Endothelial cell of umbilical vein (primary cell): ENCODE results near the gene CTIF. TPM values are rescaled to one million over a fixed set of nuclear protein-coding genes. Genes with fewer than 3 reads are reported as not detected.

Experiments used
- BruUV-seq: library from RNA; stranded (reverse); fragments of 400-500 nt; replicated peaks from 2 replicates; lab custom pipeline; 2021; lab: Mats Ljungman, UMichigan
- CTCF ChIA-PET: fragments of 300-600, 350-600 bp; sonication (Branson Sonifier 250); formaldehyde crosslinking; loops from one replicate; lab custom pipeline; 2021; ENCODE audit warnings: antibody characterized with exemption, inconsistent platforms; lab: Charles Lee
- POLR2A ChIA-PET: fragments of 300-600, 350-600 bp; sonication (Branson Sonifier 250); formaldehyde crosslinking; loops from one replicate; lab custom pipeline; 2021; ENCODE audit warnings: antibody characterized with exemption, inconsistent platforms; lab: Charles Lee
- DNase-seq: peaks from one replicate; pipeline ENCODE4 v3.0.0-alpha.2; 2011; ENCODE audit warnings: low read depth, low spot score
- FAIRE-seq: peaks from 2 replicates; lab custom pipeline; 2011; peaks lifted over from hg19 to GRCh38; lab: Jason Lieb, UNC
- H2AFZ ChIP-seq: 2 replicates; pipeline ENCODE4 v1.6.0; 2012; ENCODE audit warnings: low read depth, low read length, control low read depth, inconsistent platforms
- H3K27ac ChIP-seq: 2 replicates; pipeline ENCODE4 v1.5.1; 2011; ENCODE audit warnings: low read depth, mild to moderate bottlenecking, control low read depth, low read length, moderate library complexity; ENCODE audit not compliant: insufficient read depth
- H3K27me3 ChIP-seq, 2 experiments: 2 replicates each; pipeline versions ENCODE4 v1.6.0 to v1.6.1; 2011; ENCODE audit warnings: low read length in 2 of 2, mixed read lengths in 1 of 2; ENCODE audit not compliant: control insufficient read depth in 2 of 2, insufficient read depth in 2 of 2
- H3K36me3 ChIP-seq, 2 experiments: 2 replicates in 1 of 2; 3 replicates in 1 of 2; pipeline ENCODE4 v1.5.1; 2011; ENCODE audit warnings: low read length in 2 of 2, mild to moderate bottlenecking in 1 of 2, moderate library complexity in 1 of 2; ENCODE audit not compliant: control insufficient read depth in 2 of 2, insufficient read depth in 2 of 2; ENCODE audit errors: extremely low read depth in 1 of 2
- H3K4me1 ChIP-seq: 3 replicates; pipeline ENCODE4 v1.5.1; 2011; ENCODE audit warnings: mild to moderate bottlenecking, low read length; ENCODE audit not compliant: control insufficient read depth, insufficient read depth; ENCODE audit errors: extremely low read depth
- H3K4me2 ChIP-seq: 2 replicates; pipeline ENCODE4 v1.6.1; 2011; ENCODE audit warnings: low read length, control low read depth, mixed read lengths; ENCODE audit not compliant: insufficient read depth
- H3K4me3 ChIP-seq, 3 experiments: fragments of 200-600 bp in 1 of 3; sonication (generic), shearing (Covaris generic) in 1 of 3; replicated peaks in 1 of 3; 2 replicates each; pipeline ENCODE4 v1.5.1; 2011 to 2016; ENCODE audit warnings: control low read depth in 3 of 3, low read length in 3 of 3, mild to moderate bottlenecking in 2 of 3, inconsistent platforms in 1 of 3, low read depth in 1 of 3, moderate library complexity in 1 of 3; ENCODE audit not compliant: insufficient read depth in 1 of 3
- H3K79me2 ChIP-seq: 2 replicates; pipeline ENCODE4 v1.6.0; 2012; ENCODE audit warnings: low read length, inconsistent platforms; ENCODE audit not compliant: control insufficient read depth, insufficient read depth
- H3K9ac ChIP-seq: replicated peaks from 2 replicates; pipeline ENCODE3; 2011; ENCODE audit warnings: low read length, control low read depth; ENCODE audit not compliant: insufficient read depth; ENCODE audit errors: extremely low read depth
- H3K9me1 ChIP-seq: replicated peaks from 3 replicates; pipeline ENCODE4 v1.6.0; 2011; ENCODE audit warnings: mild to moderate bottlenecking, low read length; ENCODE audit not compliant: control insufficient read depth, insufficient read depth; ENCODE audit errors: extremely low read depth
- H3K9me3 ChIP-seq: replicated peaks from 2 replicates; pipeline ENCODE4 v1.5.1; 2012; ENCODE audit warnings: low read length, inconsistent platforms; ENCODE audit not compliant: control insufficient read depth, insufficient read depth
- H4K20me1 ChIP-seq: replicated peaks from 2 replicates; pipeline ENCODE3; 2011; ENCODE audit warnings: mild to moderate bottlenecking, low read length; ENCODE audit not compliant: control insufficient read depth, insufficient read depth; ENCODE audit errors: extremely low read depth
- EZH2 ChIP-seq: IDR thresholded peaks from 2 replicates; pipeline ENCODE4 v1.6.1; 2012; ENCODE audit warnings: borderline replicate concordance, low read depth, mild to moderate bottlenecking, moderate library complexity, low read length, inconsistent platforms; ENCODE audit not compliant: severe bottlenecking
- GATA2 ChIP-seq: IDR thresholded peaks from 2 replicates; pipeline ENCODE4 v1.7.0; 2011; ENCODE audit warnings: low read depth, mild to moderate bottlenecking, moderate library complexity, mixed read lengths, low read length; ENCODE audit not compliant: insufficient read length, insufficient read depth
- MYC ChIP-seq: IDR thresholded peaks from one replicate; pipeline ENCODE4 v1.6.1; 2011; ENCODE audit warnings: mild to moderate bottlenecking, low read depth, low read length
- POLR2AphosphoS5 ChIP-seq: IDR thresholded peaks from 2 replicates; pipeline ENCODE4 v1.6.1; 2012; ENCODE audit warnings: low read depth, mild to moderate bottlenecking, control low read depth, low read length, moderate library complexity; ENCODE audit not compliant: insufficient read depth
- dilution Hi-C: fragments of 300-500 bp; cut with MboI; formaldehyde crosslinking; loops from one replicate; pipeline ENCODE4 v1.15.0; 2019; ENCODE audit warnings: low sequenced_read_pairs; ENCODE audit not compliant: extremely low pct_ligation_motif_present
- intact Hi-C: fragments of 100-400 bp; cut with micrococcal nuclease; formaldehyde crosslinking; loops from one replicate; pipeline ENCODE4 v1.10.0; 2022
- polyA plus RNA-seq, 4 experiments: library from polyadenylated mRNA; depleted of rRNA in 3 of 4; stranded (reverse) in 3 of 4; unstranded in 1 of 4; fragments of >200 nt; gene quantifications; 2 replicates each; pipeline versions ENCODE4 v1.2.1 to v1.2.3, GENCODE V29; 2011 to 2012; ENCODE audit warnings: missing spikeins in 1 of 4
- total RNA-seq: library from RNA; stranded (reverse); gene quantifications from 2 replicates; pipeline ENCODE4 v1.2.3, GENCODE V29; 2021
- TF ChIP-seq, protein P1 (sequence below), 2 donors: IDR thresholded peaks; 1 replicate in 1 of 2; 2 replicates in 1 of 2; pipeline ENCODE4 v1.5.1; 2011; ENCODE audit warnings: low read length in 2 of 2, mild to moderate bottlenecking in 2 of 2, moderate library complexity in 2 of 2, control low read depth in 1 of 2, inconsistent platforms in 1 of 2, low read depth in 1 of 2; ENCODE audit not compliant: insufficient read depth in 1 of 2; ENCODE audit errors: extremely low read depth in 1 of 2

CTIF gene
- total and polyA plus RNA-seq, 2 donors (not counting 3 experiments of a cell fraction or from before 2014, with no cell fraction given), result 20.9 to 57.7 TPM

DNA sequence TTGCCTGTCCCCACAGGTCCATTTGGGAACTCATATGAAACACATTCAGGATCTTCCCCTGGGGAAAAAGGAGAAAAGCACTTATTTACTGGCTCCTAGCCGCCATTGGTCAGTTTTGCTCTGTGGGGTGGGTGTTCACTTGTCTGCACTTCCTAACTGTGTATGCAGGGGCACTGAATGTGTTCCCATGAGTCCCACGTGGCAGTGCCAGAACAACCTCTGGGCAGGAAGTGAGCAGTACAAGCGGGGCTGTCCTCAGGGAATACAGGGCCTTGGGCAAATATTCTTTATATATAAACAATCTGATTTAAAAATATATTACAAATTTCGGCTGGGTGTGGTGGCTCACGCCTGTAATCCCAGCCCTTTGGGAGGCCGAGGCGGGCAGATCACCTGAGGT, 21.8 kb upstream of the CTIF start:
- no peaks in the 10 kb centered on the region for H3K36me3 ChIP-seq
- ChIA-PET CTCF (interaction anchor here (1.2 kb wide), 1 partner anchor 11 kb away, joined by 3 read pairs; no protein-coding TSS in a partner anchor), POLR2A (no interaction called here)
- no peaks in the 10 kb centered on the region for H3K79me2 ChIP-seq
- H3K9me1 ChIP-seq, result peaks cover 2% of the 10 kb centered on the region
- intact Hi-C loops, result no loop called here
- peaks cover 3% of the 10 kb centered on the region in 2 experiments for H3K27me3 ChIP-seq
- H3K4me3 ChIP-seq, result no peak overlapping the region
- peaks cover 5% of the 10 kb centered on the region for H3K4me1 ChIP-seq
- dilution Hi-C loops, result no loop called here
- H3K27ac ChIP-seq, result no peak overlapping the region
- TF ChIP-seq MYC, result no peak
- TF ChIP-seq POLR2AphosphoS5, result no peak
- no peak for TF ChIP-seq GATA2
- TF ChIP-seq EZH2, result no peak
- TF ChIP-seq, protein P1, sequence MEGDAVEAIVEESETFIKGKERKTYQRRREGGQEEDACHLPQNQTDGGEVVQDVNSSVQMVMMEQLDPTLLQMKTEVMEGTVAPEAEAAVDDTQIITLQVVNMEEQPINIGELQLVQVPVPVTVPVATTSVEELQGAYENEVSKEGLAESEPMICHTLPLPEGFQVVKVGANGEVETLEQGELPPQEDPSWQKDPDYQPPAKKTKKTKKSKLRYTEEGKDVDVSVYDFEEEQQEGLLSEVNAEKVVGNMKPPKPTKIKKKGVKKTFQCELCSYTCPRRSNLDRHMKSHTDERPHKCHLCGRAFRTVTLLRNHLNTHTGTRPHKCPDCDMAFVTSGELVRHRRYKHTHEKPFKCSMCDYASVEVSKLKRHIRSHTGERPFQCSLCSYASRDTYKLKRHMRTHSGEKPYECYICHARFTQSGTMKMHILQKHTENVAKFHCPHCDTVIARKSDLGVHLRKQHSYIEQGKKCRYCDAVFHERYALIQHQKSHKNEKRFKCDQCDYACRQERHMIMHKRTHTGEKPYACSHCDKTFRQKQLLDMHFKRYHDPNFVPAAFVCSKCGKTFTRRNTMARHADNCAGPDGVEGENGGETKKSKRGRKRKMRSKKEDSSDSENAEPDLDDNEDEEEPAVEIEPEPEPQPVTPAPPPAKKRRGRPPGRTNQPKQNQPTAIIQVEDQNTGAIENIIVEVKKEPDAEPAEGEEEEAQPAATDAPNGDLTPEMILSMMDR (IDR thresholded peaks at IDR 0.05; ENCODE audit: extremely low read depth in 1 of 2, insufficient read depth in 1 of 2, low read depth in 1 of 2, low read length in 2 of 2), result no peak
- no peak overlapping the region for H2AFZ ChIP-seq
- BruUV-seq, result no TSS peak
- FAIRE-seq, result no peak
- H3K4me2 ChIP-seq, result no peak overlapping the region
- no peak for DNase-seq
- no peaks in the 10 kb centered on the region for H4K20me1 ChIP-seq
- no peak overlapping the region for H3K9ac ChIP-seq
- H3K9me3 ChIP-seq, result no peaks in the 10 kb centered on the region
